Astrocyte of the hippocampus (primary cell): ENCODE data around the gene IGFBP6.
"Not testable (repeated sequence)": the region's sequence is repeated elsewhere in the genome, so short reads cannot be mapped to it uniquely, and the experiment has no call there.

Experiments used
- DNase-seq: peaks from one replicate; pipeline ENCODE4 v3.0.0; 2011; ENCODE audit warnings: low read depth, low spot score

The IGFBP6 gene

DNA sequence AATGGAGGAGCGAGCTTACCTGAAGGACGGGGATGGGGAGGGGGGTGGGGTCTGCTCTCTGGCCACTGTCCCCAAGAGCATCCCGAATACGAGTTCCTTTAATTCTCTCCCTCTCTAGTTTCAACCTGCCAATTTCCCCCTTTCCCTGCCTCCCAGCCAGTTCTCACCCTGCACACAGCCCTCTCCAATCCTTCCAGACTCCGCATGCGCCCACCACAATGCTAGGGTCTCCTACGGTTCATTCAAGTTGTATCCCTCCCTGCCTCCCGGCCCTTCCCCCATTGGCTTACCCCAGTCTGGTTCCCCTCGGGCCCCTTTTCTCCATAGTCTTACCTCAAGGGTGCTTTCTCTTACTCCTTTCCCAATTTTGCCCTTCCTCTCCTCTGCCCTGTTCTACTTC, 708 bp upstream of the IGFBP6 start:
- DNase-seq: no peak

- DNase-seq: peak; percentile 61
Measured at GRCh38 chr12:53097207-53097563, 282 bp upstream of the IGFBP6 start.

GRCh38 chr12:53098354-53098981, 1.0 kb downstream of the IGFBP6 start:
- peak; percentile 74 for DNase-seq

- DNase-seq: peak; percentile 97
Measured at GRCh38 chr12:53099071-53099882, 1.8 kb downstream of the IGFBP6 start.

- no peak for DNase-seq
Measured at GRCh38 chr12:53100466-53101151, 3.1 kb downstream of the IGFBP6 start.

- no peak for DNase-seq
Measured at GRCh38 chr12:53101266-53101665, 3.8 kb downstream of the IGFBP6 start.

- no peak for DNase-seq
Measured at GRCh38 chr12:53101931-53102781, 4.7 kb downstream of the IGFBP6 start.

DNA sequence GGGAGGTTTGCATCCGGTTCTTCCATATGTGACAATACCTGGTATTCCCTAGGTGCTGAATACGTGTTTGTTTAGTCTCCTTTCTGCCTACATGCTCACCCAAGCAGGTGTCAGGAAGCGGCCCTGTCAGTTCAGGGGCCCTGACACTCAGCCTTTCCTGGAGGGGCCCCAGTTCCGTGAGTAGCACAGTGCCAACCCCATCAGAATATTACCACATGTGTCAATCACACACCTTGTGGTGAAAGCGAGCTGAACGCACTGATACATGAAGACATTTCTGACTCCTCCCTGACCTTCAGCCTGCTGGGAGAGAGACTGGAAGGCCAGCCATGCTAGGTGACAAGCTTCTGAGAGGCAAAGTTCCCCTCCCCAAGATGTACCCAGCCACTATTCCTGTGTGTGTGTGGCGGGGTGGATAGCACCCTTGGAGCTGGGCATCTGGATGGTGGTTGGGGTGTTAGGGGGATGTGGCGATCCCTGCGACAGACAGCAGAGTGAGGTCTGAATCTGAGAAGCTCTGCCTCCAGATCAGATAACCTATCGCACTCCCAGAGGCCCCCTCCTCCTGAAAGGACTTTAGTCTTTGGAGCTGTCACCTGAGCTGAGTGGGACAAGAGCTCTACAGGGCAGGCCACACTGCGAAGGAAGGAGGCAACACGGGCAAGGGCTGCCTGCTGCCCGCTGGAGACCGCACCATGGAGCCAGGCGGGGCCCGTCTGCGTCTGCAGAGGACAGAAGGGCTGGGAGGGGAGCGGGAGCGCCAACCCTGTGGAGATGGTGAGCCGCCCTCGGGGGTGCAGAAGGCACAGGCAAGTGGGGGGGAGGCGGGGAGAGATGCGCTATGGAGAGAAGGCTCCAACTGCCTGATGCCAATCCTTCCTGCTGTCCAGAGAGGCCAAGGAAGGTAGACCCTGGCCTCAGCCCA, 5.7 kb downstream of the IGFBP6 start, which contains the start of gene SOAT2:
Gene SOAT2 (plus strand): TSS at position 604 of the 925 bp plus-strand sequence. CDS start 92 bp downstream, at position 696.
- no peak for DNase-seq

DNA sequence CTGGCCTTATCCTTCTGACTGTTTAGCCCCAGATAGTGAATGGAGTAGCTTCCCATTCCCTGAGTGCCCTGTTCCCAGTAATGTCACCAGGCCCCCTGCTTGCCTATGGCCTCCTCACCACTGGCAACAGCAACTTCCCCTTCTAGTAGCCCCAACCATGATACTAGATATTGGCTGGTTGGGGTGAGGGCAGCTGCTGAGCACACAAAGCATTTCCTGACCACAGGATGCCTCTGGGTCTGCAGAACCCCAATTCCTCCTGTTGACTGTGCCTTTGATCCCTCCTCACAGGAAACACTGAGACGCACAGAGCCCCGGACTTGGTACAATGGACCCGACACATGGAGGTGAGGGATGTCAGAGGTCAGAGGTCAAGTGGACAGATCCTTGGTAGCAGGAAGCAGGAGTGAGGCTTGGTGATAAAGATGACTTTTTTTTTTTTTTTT, 6.4 kb downstream of the IGFBP6 start:
- no peak for DNase-seq

DNA sequence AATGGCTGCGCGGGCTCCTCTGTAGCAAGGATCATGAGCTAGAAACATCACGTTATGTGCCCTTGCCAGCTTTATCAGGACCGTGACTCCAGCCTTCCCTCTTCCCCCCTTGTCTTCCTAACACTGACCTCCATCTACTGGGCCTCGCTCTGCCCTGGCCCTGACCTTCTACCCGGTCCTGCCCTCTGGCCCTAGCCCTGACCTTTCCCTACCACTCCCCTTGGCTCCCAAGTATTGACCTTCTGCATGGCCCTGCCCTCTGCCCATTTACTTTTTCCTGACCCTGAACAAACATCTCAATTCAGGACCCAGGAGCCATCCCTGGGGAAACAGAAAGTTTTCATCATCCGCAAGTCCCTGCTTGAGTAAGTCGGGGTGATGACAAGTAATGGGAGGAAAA, 7.8 kb downstream of the IGFBP6 start:
- DNase-seq: no peak

DNA sequence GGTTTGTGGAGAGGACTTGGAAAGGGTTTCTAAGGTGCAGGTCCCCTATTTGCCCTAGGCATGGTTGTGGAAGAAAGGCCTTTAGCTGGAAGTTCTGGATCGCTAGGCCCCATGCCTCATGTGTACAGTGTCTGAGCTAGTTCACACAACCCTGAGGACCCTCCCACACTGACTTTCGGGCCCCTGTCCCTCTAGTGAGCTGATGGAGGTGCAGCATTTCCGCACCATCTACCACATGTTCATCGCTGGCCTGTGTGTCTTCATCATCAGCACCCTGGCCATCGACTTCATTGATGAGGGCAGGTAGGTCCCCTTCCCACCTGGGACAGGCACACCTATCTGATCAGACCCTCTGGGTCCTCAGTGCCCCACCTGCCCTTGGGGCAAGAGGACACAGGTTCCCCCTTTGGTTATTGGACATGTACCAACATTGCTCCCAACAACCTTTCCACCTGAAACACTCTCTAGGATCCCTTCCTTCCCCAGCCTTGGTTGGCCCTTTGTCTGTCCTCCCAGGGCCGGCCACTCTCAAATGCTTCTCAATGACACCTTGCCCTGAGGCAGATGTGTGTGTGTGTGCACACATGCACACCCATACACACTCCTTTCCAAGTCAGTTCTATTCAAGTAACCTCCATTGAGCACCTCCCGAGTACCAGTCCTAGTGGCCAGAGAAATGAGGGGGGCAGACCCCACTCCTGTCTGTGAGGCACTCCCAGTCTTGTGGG, 8.4 kb downstream of the IGFBP6 start:
- DNase-seq: no peak

- DNase-seq: no peak
Measured at GRCh38 chr12:53107122-53107521, 9.7 kb downstream of the IGFBP6 start.

- not testable (repeated sequence) for DNase-seq
Measured at GRCh38 chr12:53112431-53112830, 15.0 kb downstream of the IGFBP6 start.

DNA sequence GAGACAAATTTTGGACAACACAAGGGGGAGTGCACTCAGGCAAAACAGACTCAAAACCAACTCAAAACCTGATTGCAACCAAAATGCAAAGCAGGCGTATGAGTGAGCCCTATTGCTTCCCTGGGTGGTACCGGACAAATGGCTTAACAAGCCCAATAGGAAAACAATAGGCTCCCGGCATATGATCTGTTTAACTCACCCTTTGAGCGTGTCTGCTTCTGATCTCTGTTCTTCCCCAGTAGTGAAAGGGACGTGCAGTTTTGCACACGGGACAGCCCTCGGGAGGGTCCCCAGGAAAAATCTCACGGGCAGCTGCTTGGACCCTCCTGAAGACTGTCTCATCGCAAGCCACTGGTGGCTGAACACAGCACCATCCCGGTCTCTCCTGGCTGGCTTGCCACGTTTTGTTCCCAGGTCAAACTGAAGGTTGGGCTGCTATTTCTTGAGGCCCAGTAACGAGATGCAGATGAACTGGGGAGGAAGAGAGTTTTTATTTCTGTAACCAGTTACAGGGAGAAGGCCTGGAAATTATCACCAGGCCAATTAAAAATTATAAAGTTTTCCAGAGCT, 15.8 kb downstream of the IGFBP6 start:
- DNase-seq: no peak

- no peak for DNase-seq
Measured at GRCh38 chr12:53113951-53114350, 16.5 kb downstream of the IGFBP6 start.

- no peak for DNase-seq
Measured at GRCh38 chr12:53115112-53115890, 17.8 kb downstream of the IGFBP6 start.

DNA sequence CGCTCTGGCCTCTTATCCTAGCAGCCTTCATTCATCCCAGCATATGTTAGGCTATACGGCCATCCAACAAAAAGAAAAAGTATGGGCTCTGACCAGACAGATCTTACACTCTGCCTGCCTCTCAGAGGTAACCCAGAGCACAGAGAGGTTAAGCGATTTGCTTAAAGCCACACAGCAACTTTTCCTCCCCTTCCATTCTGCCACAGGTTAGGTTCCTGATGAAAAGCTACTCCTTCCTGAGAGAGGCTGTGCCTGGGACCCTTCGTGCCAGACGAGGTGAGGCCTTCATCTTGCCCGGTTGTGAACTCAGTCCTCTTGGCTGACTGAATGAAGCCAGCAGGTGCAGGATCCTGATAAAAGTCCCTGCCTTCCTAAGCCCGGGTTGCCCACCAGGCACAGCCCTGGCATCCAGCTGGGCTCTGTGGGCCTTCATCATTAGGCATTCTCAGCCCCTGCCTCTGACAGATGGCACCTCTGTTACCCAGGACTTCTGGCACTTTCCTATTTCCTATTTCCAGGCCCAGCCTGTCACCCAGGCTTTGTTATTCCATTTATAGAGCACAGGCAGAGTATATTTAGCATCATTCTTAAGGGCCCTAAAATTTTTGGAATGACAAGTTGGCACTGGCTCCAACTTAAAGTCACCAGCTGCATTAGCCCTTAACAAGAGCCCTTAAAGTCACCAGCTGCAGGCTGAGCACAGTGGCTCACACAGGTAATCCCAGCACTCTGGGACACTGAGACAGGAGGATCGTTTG, 18.6 kb downstream of the IGFBP6 start:
- DNase-seq: no peak

DNA sequence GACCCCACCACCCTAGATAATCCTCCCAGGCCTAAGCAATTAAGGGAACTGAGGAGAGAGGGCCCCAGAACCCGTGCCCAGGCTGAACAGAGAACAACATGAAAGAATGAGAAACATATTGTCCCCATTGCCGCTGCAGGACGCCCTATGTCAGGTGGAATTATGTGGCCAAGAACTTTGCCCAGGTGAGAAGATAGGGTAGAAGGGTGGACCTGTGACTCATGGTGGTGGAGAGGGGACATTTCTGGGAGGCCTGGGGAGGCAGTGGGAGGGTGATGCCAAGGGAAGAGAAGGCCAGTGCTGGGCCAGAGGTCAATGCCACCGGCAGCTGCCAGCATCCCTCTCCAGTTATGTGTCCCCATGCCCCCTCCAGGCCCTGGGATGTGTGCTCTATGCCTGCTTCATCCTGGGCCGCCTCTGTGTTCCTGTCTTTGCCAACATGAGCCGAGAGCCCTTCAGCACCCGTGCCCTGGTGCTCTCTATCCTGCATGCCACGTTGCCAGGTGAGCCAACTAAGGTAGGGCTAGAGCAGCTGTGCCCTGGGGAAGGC, 21.4 kb downstream of the IGFBP6 start:
- no peak for DNase-seq
